ENCODE results near the gene MGAT2.
A peak's percentile ranks its signal among the peaks of the same experiment; 100 is the strongest.
"Not testable (repeated sequence)": the region's sequence is repeated elsewhere in the genome, so short reads cannot be mapped to it uniquely, and the experiment has no call there.

The MGAT2 gene

DNA sequence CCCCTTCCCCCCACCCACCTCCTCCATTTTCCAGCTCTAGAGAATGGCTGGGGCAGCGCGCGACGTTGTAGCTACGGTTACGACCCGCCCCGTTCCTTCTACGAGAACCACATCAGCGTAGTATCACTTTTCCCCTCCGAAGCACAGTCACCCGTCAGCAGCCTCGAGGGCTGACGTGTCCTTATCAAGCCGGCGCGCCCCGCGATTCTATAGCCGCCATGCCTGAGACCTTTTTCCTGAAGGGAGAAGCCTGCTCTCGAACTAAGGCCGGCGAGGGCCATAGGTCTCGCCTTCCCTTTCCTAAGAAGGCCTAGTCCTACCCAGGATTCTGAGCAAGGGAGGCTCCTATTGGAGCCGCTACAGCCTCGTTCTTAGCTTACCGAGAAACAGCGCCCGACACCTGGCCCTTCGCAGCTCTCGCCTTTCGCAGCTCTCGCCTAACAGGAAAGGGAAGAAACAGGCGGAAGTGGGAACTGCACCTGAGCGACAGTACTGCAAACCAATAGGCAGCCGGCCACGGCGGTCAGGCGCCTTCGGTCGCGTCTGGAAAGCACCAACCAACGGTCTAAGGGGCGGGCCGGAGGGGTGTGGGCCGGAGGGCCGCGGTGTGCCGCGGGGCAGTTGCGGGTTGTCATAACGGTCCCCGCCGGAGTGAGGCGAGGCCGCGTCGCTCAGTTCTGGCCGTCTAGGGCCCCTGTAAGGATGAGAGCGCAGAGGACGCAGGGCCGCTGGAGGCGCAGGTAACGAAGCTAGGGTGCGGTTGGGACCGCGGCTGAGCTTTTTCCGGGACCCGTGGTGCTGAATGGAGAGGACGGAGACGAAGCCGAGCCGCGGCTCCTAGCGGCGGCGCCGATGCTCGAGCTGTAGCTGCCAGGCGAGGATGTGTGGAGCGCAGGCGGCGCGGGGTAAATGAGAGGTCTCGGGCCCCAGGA is at the start of gene MGAT2, which contains the start of gene RPL36AL:
Gene MGAT2 (plus strand): TSS at position 618 of the 932 bp plus-strand sequence. CDS start 470 bp downstream, outside the sequence.
Gene RPL36AL (minus strand): TSS at position 445 of the 932 bp plus-strand sequence. CDS start 1,522 bp downstream, outside the sequence.
- peak; percentile 93 for DNase-seq (ENCODE audit: low read depth)

DNA sequence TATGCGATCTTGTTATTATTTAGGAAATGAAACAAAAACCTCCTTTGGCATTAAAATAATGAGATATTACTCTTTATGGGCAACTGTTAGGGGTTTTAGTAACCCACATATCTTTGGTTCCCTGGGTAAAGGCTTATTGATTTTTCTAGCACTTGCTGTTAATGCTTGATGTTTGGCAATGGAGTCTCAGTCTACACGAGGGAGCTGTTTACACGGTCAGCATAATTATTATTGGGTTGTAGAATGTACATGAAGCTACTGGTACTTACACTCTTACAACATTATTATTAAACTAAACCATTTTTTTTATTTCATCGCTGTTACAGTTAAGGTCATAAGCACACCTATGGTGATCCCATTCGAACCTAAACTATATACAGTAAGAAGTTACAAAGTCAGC is 46.6 kb upstream of the MGAT2 start:
- DNase-seq (ENCODE audit: low read depth), result no peak

DNA sequence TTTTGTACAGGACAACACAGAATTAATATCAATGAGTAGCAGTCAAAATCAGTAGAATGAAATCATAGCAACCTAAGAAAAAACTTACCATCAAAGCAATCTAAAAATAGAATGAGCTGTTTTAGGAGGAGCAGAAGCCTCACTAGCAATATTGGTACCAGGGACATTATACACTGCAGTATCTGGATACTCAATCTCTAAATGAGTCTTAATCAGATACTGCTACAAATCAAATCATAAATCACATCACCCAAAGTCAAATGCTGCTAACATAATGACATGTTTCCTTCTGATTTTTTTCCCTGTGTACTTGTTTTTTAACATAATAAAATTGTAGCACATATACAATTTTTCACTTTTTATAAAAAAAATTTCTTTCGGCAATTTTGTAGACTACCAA is 42.5 kb upstream of the MGAT2 start:
- no peak for DNase-seq (ENCODE audit: low read depth)

DNA sequence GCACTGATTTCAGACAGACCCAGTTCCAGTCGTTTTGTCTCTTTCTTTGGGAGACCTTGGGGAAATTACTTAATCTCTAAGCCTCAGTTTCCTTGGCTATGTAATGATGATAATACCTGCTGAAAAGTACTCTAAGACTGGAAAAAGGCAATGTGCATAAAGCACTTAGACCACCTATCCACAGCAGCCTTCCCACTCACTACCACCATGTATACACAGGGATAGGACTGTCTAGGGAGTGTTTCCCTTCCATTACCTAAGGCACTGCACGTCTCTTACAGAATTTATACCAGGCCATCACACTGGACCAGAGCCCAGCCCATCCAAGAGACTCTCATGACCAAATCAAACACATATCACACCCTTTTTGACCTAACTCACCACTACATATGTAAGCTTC is 40.8 kb upstream of the MGAT2 start:
- no peak for DNase-seq (ENCODE audit: low read depth)

DNA sequence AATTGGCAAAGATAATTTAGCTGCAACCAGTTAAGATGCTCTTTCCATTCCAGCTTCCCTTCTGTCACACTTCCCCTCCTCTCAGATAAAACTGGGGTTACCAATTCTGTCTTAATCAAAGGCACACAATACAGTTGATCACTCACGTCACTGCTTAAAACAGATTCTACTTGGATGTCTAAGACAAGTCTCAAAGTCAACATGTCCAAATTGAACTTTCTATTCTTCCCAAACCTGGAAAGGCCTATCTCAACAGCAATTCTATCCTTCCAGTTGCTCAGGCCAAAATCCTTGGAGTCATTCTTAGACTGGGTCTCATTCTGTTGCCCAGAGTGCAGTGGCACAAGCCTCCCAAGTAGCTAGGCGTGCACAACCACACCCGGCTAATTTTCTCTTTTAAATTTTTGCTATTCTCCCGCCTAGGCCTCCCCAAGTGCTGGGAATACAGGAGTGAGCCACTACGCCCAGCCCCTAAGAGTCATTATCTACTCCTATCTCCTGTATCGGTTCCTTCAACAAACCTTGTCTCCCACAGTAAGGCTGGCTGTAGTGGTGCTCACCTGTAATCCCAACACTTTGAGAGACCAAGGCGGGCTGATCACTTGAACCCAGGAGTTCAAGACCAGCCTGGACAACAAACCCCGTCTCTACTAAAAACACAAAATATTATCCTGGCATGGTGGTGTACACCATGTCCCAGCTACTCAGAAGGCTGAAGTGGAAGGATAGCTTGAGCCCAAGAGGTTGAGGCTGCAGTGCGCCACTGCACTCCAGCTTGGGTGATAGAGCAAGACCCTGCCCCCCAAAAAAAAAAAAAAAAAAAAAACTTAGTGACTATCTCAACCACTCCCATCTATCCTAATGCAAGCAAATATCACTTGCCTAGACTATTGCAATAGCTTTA is 39.1 kb upstream of the MGAT2 start:
- no peak for DNase-seq (ENCODE audit: low read depth)

DNA sequence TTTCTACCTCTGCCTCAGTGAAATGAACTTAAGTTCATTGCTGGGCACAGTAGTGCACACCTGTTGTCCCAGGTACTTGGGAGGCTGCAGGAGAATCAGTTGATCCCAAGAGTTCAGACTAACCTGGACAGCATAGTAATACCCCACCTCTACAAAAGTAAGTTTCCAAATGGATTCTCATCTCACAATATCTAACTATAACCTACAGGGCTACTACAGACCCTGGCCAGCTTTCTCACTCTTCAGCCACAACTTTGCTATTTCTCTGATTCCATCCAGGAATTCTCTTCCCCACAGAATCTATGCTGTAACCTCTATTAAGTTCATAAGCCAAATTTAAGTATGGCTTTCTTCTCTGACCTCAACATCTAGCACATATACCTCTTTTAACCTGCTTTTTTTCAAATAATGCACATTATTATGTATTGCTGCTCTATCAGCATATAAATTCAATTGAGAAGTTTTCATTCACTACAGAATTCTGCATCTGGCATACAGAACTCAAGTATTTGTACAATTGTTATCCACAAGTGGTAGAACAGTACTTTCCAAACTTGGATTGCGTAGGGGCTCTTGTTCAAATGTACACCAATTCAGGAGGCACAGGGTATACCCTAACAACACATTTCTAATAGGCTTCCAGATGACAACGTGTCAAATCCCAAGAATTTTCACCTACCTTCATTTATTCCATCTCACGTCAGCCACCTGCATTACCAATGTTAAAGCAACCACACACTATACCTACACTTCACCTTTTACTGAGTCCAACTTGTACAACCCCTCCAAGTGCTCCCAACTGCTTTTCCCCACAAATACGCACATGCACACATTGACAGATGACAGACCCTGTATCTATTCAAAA is 38.3 kb upstream of the MGAT2 start:
- DNase-seq (ENCODE audit: low read depth), result no peak

DNA sequence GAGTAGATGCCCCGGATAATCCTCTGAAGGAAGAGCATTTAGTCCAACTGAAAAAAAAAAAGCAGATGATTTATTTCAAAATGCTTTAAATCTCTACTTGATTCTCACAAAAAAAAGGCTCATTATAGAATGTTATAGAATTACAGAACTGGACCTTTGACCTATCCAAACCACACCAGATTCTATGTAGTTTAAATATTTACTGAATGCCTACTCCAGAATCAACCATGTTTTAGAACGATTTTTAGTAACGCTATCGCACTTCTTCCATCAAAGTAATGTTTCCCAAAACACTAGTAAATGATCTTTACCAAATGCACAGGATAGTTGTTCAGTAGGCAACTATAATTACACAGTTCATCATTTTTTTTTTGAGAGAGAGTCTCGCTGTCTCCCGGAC is 37.0 kb upstream of the MGAT2 start:
- DNase-seq (ENCODE audit: low read depth), result no peak

DNA sequence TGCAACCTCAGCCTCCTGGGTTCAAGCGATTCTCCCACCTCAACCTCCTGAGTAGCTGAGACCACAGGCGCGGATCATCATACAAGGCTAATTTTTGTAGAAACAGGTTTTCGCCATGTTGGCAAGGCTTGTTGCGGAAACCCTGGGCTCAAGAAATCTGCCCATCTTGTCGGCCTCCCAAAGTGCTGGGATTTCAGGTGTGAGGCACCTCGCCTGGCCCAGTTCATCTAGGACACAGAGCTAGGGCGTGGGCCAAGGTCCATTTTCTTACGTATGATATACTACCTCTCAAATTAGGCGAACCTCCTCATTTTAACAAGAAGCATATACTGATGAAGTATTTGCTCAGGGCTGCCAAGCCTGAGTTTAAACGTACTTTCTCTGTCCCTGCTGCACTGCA is 36.5 kb upstream of the MGAT2 start:
- DNase-seq (ENCODE audit: low read depth), result no peak

DNA sequence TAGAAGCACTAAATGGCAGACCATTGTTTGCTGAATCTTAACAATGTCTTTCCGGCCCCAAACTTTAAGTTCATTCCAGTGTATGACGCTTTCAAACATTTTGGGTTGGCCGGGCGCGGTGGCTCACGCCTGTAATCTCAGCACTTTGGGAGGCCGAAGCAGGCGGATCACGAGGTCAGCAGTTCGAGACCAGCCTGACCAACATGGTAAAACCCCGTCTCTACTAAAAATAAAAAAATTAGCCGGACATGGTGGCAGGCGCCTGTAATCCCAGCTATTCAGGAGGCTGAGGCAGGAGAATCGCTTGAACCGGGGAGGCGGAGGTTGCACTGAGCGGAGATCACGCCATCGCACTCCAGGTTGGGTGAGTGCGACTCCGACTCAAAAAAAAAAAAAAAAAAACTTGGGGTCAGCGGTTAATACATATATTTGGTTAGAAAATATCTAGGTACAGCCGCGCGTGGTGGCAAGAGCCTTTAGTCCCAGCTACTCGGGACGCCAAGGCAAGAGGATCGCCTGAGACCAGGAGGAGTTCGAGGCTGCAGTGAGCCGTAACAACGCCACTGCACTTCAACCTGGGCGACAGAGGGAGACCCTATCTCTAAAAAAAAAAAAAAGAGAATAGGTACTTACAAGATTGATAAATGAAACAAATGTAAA is 35.5 kb upstream of the MGAT2 start:
- not testable (repeated sequence) for DNase-seq (ENCODE audit: low read depth)

DNA sequence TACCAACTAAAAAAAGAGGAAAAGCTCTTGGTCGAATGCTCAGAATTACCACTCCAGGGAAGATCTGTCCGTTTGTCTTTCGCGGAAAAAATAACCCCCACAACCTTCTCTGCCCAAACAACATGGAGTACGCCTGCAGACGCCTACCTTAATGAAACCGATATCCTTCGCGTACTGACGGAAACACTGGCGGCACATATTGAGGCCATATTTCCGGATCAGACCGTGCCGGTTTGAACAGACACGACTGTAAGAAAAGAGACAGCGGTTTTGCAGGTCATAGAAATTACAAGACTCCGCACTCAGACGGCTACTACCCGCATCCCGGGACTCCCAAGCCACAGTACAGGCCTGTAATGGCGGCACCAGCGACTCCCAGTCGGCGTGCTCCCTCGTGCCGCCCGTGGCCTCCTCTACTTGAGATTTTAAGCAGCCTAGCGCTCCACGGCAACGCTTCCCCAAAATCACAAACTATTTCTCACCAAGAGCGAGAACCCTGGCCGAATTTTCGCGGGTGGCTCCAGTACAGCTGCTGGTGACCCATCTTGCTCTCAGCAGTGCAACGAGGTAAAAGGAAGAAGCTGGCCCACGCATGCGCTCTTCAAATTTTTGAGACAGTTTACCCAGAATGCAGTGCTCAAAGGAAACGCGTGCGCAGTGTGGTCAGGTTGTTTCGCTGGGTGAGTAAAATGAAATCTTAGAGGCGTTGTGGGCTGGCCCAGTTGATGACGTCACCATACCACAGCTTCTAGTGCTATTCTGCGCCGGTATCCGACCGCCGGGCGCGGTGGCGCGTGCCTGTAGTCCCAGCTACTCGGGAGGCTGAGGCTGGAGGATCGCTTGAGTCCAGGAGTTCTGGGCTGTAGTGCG is 34.6 kb upstream of the MGAT2 start, which contains the start of gene RPS29:
Gene RPS29 (minus strand): TSS at position 578 of the 870 bp plus-strand sequence. CDS start 34 bp downstream, at position 544.
- DNase-seq (ENCODE audit: low read depth), result peak; percentile 96

DNA sequence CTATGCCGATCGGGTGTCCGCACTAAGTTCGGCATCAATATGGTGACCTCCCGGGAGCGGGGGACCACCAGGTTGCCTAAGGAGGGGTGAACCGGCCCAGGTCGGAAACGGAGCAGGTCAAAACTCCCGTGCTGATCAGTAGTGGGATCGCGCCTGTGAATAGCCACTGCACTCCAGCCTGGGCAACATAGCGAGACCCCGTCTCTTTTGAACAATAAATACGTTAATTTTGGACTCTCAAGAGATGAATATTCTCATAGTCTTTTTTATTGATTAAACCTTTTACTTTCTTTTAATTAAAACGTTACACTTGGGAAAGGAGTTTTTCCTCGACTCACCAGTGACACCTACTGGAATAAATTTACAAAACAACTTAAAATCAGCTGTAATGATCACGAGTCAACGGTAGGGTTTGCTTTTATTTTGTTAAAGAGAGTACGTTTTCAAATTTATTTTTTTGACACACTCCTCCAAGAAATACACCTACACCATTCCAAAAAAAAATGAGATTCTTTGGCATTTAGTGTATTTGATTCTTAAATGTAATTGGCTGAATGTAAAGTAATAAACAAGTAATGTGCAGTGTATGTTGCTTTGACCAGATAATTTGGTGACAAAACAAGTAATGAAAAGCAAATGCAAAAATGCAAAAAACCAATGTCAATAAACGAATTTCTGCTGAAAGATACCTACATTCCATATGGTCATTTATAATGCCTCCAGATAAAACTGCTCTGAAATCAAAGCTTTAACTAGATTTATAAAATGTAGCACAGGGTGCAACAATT is 33.7 kb upstream of the MGAT2 start:
- peak; percentile 62 for DNase-seq (ENCODE audit: low read depth)

DNA sequence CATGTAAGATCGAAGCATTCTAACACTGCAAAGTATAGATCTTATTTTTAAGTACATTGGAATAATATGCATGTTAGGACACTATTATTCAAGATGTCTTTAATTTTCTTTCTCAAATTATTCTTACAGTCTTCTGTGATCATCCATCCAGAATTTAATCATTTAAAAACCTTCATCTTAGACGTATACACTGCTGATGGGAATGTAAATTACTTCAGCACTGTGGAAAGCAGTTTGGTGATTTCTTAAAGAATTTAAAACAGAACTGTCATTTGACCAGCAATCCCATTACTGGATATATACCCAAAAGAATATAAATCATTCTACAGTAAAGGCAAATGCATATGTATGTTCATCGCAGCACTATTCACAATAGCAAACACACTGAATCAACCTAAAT is 31.2 kb upstream of the MGAT2 start:
- DNase-seq (ENCODE audit: low read depth), result no peak

DNA sequence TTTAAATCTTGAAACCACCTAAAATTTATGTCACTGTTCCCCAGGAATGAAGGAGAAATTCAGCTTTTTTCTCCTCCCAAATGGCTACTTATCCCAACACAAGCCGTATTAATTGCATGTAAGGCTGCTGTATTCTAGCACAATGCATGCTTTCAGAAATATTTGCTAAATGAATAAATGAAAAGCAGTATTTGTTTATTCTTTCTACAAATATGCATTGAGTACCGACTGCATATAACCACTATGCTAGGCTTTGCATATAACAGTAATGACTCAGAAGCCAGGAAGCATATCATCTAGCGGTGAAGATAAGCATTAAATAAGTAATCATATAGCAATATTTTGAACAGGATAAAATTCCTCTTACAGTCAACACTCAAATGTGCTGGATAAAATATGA is 27.6 kb upstream of the MGAT2 start:
- no peak for DNase-seq (ENCODE audit: low read depth)

DNA sequence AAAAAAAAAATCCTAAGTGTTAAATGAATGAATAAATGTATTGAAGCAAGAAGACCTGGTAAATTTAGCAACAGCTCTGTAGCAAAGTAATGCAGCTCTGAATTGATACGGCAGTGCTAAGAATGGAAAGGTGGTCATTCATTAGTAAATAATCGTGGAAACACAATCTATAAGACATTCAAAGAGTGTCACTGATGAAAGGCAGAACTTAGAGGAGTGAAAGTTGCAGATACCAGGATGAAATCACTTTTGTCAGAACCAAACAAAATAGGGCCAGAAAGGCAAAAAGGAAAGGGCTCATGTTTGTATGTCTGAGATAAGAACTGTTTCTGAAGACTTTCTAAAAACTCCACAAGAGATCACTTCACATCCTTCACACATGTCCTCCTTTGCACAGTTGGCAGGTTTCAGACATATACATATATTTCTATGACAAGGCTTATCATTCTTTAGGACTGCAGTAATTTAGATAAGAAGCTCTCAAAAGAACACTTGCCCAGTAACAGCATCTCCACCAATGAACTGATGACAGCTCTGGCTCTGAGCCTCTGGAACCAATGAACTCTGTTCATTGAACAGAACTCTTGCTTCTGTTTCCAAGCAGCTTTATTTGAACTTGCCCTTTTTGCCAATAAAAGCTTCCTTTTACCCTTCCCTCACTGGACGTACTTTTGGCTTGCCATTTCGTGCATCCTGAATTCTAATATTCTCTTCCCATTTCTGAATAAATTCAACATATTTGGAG is 26.1 kb upstream of the MGAT2 start:
- DNase-seq (ENCODE audit: low read depth), result no peak

DNA sequence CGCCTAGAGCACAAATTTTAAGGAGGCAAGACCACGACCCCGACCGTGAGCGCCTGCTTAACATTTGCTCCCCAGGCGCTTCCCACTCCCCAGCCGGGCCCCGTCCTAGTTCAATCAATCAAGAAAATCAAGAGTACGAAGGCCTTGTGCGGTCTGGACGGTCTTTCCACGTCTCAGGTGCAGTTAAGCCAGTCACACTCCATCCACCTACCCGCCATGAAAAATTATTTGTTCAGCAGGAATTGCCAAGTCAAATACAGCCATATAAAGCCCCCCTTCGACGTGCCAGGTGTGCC is 22.5 kb upstream of the MGAT2 start:
- no peak for DNase-seq (ENCODE audit: low read depth)

DNA sequence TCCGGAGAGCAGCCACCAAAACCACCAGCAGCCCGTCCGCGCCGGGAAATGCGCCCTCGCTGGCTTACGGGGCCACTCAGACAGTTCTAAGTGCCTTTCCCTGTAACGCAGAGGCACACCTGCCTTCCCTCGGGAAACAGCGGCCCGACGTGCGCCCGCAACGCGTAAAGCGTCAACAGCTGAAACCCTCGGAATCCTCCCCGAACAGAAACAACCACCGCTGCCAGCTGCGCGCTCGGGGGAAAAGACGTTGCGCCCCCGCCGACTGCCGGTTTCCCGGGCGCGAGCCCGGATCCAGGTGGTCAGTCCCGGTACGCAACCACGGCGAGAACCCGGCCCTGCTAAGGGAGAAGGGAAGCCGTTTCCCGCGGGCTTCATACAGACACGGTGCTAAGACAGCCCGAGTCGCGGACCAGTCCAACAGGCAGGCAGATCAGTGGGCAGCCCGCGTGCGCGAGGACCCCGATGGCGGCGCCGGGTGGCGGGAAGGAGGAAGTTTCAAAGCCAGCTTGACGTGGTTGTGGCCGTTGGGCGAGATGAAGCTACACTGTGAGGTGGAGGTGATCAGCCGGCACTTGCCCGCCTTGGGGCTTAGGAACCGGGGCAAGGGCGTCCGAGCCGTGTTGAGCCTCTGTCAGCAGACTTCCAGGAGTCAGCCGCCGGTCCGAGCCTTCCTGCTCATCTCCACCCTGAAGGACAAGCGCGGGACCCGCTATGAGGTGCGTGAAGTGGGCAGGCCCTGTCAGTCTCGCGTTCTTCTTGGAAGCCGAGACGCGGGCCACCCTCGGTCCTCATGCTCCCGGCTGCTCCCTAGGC is 21.9 kb upstream of the MGAT2 start, which contains the start of gene LRR1:
Gene LRR1 (plus strand): TSS at position 456 of the 816 bp plus-strand sequence. CDS start 81 bp downstream, at position 537.
- no peak for DNase-seq (ENCODE audit: low read depth)

DNA sequence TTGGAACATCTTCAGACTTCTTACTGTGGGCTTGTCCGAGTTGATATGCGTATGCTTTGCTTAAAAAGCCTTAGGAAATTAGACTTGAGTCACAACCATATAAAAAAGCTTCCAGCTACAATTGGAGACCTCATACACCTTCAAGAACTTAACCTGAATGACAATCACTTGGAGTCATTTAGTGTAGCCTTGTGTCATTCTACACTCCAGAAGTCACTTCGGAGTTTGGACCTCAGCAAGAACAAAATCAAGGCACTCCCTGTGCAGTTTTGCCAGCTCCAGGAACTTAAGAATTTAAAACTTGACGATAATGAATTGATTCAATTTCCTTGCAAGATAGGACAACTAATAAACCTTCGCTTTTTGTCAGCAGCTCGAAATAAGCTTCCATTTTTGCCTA is 13.0 kb upstream of the MGAT2 start:
- no peak for DNase-seq (ENCODE audit: low read depth)

DNA sequence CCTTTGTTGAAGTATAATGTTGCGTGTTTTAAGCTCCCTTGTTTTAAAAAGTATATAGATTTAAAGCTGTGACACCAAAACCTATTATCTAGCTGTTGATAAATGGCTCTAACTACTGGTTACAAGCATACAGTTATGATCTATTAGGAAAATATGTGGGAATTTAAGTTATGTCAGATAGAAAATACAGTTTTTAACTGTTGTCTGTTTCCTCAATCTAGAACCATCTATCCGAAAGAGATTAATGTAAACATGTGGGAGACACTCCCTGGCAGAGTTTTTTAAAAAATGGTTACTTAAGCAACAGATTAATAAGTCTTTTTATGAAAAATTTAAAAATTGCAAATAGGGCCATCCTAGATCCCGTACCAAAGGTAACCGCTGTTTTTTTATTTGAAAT is 8.3 kb upstream of the MGAT2 start:
- no peak for DNase-seq (ENCODE audit: low read depth)

Measured in GM04503 (cell line).